Hepatocyte (in vitro differentiated cells): ENCODE results near the gene HAND2.

Experiments used
- CTCF ChIP-seq: fragments of 200-600 bp; sonication (generic); IDR thresholded peaks from 2 replicates; pipeline ENCODE4 v1.5.1; 2016; ENCODE audit warnings: antibody characterized with exemption, mild to moderate bottlenecking; ENCODE audit not compliant: poor library complexity
- EZH2 ChIP-seq: fragments of 200-600 bp; sonication (generic); IDR thresholded peaks from 2 replicates; pipeline ENCODE4 v1.6.1; 2016; ENCODE audit warnings: antibody characterized with exemption, mild to moderate bottlenecking, borderline replicate concordance
- EZH2phosphoT487 ChIP-seq: fragments of 200-600 bp; sonication (generic); IDR thresholded peaks from one replicate; pipeline ENCODE4 v1.6.1; 2018; ENCODE audit warnings: antibody characterized with exemption, mild to moderate bottlenecking, low read depth, moderate library complexity; ENCODE audit not compliant: unreplicated experiment, severe bottlenecking

- TF ChIP-seq CTCF (no peak), EZH2 (no peak), EZH2phosphoT487 (no peak)
Observed at GRCh38 chr4:173538909-173539445, 8.9 kb upstream of the HAND2 start.
